Activated CD4-positive, alpha-beta T cell treated with anti-CD3 and anti-CD28 coated beads for 48 hours (primary cell): ENCODE results near the gene MELK.

Experiments
- DNase-seq: peaks from one replicate; pipeline ENCODE4 v3.0.0-alpha.2; 2020

The MELK gene

GRCh38 chr9:36676778-36677485 lies 104.2 kb downstream of the MELK start:
- DNase-seq, result no peak

GRCh38 chr9:36677611-36678010 lies 104.9 kb downstream of the MELK start:
- DNase-seq, result no peak

- DNase-seq, result no peak
Observed at GRCh38 chr9:36679710-36680109, 107.0 kb downstream of the MELK start.

- DNase-seq, result no peak
Observed at GRCh38 chr9:36686471-36686870, 113.8 kb downstream of the MELK start.

- no peak for DNase-seq
Observed at GRCh38 chr9:36690412-36691168, 117.9 kb downstream of the MELK start.

- no peak for DNase-seq
Observed at GRCh38 chr9:36691671-36692070, 119.0 kb downstream of the MELK start.

GRCh38 chr9:36698984-36699383 lies 126.3 kb downstream of the MELK start:
- DNase-seq, result no peak

- no peak for DNase-seq
Observed at GRCh38 chr9:36704148-36704547, 131.5 kb downstream of the MELK start.

- DNase-seq, result no peak
Observed at GRCh38 chr9:36713515-36714490, 141.1 kb downstream of the MELK start.

GRCh38 chr9:36716496-36716895 lies 143.8 kb downstream of the MELK start:
- no peak for DNase-seq

- DNase-seq, result no peak
Observed at GRCh38 chr9:36717276-36717675, 144.6 kb downstream of the MELK start.

GRCh38 chr9:36718612-36719011 lies 145.9 kb downstream of the MELK start:
- DNase-seq, result no peak

GRCh38 chr9:36720043-36720442 lies 147.3 kb downstream of the MELK start:
- no peak for DNase-seq

- no peak for DNase-seq
Observed at GRCh38 chr9:36721846-36722588, 149.3 kb downstream of the MELK start.

GRCh38 chr9:36725777-36726356 lies 153.2 kb downstream of the MELK start:
- no peak for DNase-seq
